GM12864 (cell line): ENCODE results near the gene PPIF.

Experiments
- DNase-seq: peaks from one replicate; pipeline ENCODE4 v3.0.0-alpha.2; 2011; ENCODE audit warnings: low read depth
- H3K4me3 ChIP-seq: 2 replicates; pipeline ENCODE4 v1.5.1; 2011; ENCODE audit warnings: mild to moderate bottlenecking, low read depth, low read length, control low read depth
- CTCF ChIP-seq: IDR thresholded peaks from 2 replicates; pipeline ENCODE4 v1.5.1; 2011; ENCODE audit warnings: low read depth, mild to moderate bottlenecking, moderate library complexity, low read length, control low read depth, inconsistent platforms; ENCODE audit errors: missing control alignments

The PPIF gene

GRCh38 chr10:79383974-79384606, 36.8 kb downstream of the PPIF start:
- H3K4me3 ChIP-seq = no peak overlapping the region
- DNase-seq = no peak
- TF ChIP-seq CTCF = no peak

DNA sequence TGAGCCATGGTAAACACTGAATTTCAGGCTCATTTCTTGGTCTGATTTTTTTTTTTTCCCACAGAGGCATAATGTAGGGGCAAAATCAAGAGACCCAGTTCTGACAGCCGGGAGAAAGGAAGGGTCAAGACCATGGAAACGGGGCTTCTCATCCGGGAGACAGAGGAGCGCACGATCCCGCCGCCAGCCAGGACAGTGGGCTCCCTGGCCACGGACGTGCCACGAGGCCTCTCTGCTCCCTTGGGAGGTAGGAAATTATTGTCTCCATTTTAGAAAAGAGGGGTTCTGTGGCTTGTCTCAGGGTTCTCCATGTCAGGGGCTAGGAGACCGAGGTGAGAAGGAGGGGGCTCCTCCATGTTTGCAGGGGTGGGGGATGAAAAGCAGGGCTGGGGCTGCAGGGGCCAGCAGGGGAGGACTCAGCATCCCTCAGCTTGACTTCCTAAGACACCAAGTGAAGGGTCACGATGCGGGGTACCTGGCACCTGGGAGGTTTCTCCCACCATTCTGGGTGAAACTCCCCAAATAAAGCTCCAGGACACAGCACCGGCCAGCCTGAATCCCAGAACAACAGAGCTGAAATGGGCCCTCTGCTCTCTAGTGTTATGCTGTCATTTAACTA, 37.6 kb downstream of the PPIF start:
- TF ChIP-seq CTCF = no peak
- DNase-seq = no peak
- H3K4me3 ChIP-seq = no peak overlapping the region

DNA sequence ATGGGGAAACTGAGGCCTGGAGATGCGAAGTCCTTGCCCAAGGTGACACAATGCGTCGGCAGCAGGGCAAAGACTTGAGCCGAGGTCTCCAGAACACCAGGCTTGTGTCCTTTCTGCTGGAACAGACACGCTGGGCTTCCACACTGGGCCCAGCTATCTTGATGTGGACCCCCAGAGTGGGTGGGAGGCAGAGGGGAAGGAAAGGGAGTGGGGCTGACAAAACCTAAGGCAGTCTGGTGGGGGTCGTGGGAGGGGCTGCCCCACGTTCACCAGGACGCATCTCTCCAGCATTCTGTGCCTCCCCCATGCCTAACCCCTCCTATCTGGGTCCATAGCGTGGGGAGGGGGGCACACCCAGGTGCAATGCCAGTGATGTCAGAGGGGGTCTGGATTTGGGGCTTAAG, 38.1 kb downstream of the PPIF start:
- DNase-seq = no peak
- no peak overlapping the region for H3K4me3 ChIP-seq

DNA sequence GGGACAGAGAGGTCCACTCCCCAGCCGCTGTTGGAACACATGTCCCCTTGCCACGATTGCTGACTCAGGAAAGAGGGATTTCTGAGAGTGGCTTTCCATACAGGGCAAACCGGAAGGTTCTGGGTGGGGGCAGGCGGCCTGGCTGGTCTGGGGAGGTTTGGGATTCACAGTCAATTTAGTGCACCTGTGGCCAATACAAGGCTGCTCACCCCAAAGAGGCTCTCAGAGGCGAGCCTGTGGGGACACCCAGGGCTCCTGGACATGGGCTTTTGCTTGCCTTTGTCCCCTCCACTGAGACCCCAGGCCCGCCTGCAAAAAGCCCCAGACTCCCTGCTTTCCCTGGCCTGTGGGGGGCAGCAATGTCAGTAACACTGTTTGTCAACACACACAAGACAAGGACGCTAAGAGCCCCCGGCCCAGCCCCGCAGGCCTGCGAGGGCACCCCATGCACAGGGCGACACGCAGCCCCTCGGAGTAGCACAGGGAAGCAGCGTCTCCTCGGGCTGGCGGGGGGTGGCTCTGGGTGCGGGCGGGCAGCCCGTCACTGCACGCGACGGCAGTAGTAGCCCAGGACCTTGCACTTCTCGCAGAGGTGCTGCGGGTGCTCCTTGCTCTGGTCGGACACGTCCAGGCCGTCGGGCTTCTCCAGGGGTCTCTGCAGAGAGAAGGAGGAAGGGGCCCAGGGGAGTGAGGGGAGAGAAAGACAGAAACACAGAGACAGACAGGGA, 38.7 kb downstream of the PPIF start:
- H3K4me3 ChIP-seq = no peak overlapping the region
- no peak for DNase-seq
- no peak for TF ChIP-seq CTCF

More for the DNA sequence above, 38.1 kb downstream of the PPIF start:
- no peak for TF ChIP-seq CTCF

GRCh38 chr10:79386637-79387465, 39.6 kb downstream of the PPIF start:
- no peak for DNase-seq
- H3K4me3 ChIP-seq = no peak overlapping the region
- no peak for TF ChIP-seq CTCF

- DNase-seq = no peak
- H3K4me3 ChIP-seq = no peak overlapping the region
- TF ChIP-seq CTCF = no peak
These were observed 40.3 kb downstream of the PPIF start for GRCh38 chr10:79387466-79387973.
